ENCODE measurements around the gene BBS9. TPM values are rescaled to one million over a fixed set of nuclear protein-coding genes. Genes with fewer than 3 reads are reported as not detected.

Gene BBS9
- total and polyA plus RNA-seq, 9 of the 15 experiments (the other 6 are each of a cell fraction or from before 2014, with no cell fraction given): 0.77 to 3.3 (median 2.4) TPM

- TF ChIP-seq ZC3H8 (IDR thresholded peaks at IDR 0.05): no peak
- TF ChIP-seq ARID3A (IDR thresholded peaks at IDR 0.05; ENCODE audit: borderline replicate concordance, low read depth, low read length): no peak
- no peak for TF ChIP-seq ZNF511 (CRISPR knock-in tag; IDR thresholded peaks at IDR 0.05)
- TF ChIP-seq PHF21A (IDR thresholded peaks at IDR 0.05; ENCODE audit: borderline replicate concordance, low read depth): no peak
- no peak for TF ChIP-seq MEF2A (IDR thresholded peaks at IDR 0.05; ENCODE audit: control insufficient read depth, low read depth, low read length)
- no peak for TF ChIP-seq MNT (conservative IDR thresholded peaks at IDR 0.05)
Observed at GRCh38 chr7:33645104-33645503, 515.7 kb downstream of the BBS9 start (continued).

GRCh38 chr7:33646166-33646565 is 516.8 kb downstream of the BBS9 start:
- Histone ChIP-seq H3K9me3 (replicated peaks; ENCODE audit: control insufficient read depth, insufficient read depth, low read depth, low read length) (no peaks in the 10 kb centered on the region), H3K27me3 (ENCODE audit: control insufficient read depth in 2 of 2, insufficient read depth in 2 of 2, low read length in 2 of 2) (no peaks in the 10 kb centered on the region), H4K20me1 (replicated peaks; ENCODE audit: control insufficient read depth, insufficient read depth, low read length) (no peaks in the 10 kb centered on the region), H3K36me3 (ENCODE audit: control insufficient read depth, insufficient read depth, low read length) (no peaks in the 10 kb centered on the region), H3K4me2 (ENCODE audit: insufficient read depth, low read length) (no peak overlapping the region), H3K9me1 (ENCODE audit: control insufficient read depth, insufficient read depth, low read length) (no peaks in the 10 kb centered on the region), H3K4me1 (replicated peaks in 1 of 2; ENCODE audit: control insufficient read depth in 2 of 2, insufficient read depth in 2 of 2, low read length in 2 of 2) (no peaks in the 10 kb centered on the region), H2AFZ (ENCODE audit: low read depth, low read length) (no peak overlapping the region), H3K9ac (ENCODE audit: insufficient read depth in 1 of 2, low read depth in 2 of 2, low read length in 2 of 2) (no peak overlapping the region), H3K27ac (ENCODE audit: extremely low read depth, low read depth, low read length) (no peak overlapping the region), H3K4me3 (no peak overlapping the region), H3K79me2 (ENCODE audit: control insufficient read depth, insufficient read depth, low read length) (no peaks in the 10 kb centered on the region)
- 0% methylated on average over 3 of the region's 3 CpGs for WGBS (ENCODE audit: insufficient coverage, low coverage, missing lambda C conversion rate)
- intact Hi-C loops (cut with micrococcal nuclease): no loop called here
- no peak for DNase-seq (ENCODE audit: extremely low read depth in 1 of 4, low spot score in 3 of 4)
- ChIA-PET POLR2A (interaction anchor here (0.6 kb wide), 1 partner anchor 1788 kb away, joined by 3 read pairs; no protein-coding TSS in a partner anchor), CTCF (ENCODE audit: low intra/inter-chr PET ratio) (no interaction called here)
- in situ Hi-C loops (cut with MboI): no loop called here
- no peak for FAIRE-seq
- BruUV-seq (replicated peaks): no TSS peak
- no peak for ATAC-seq
- no peak for TF ChIP-seq CREM (IDR thresholded peaks at IDR 0.05; ENCODE audit: low read depth)
- no peak for TF ChIP-seq ZNF584 (CRISPR knock-in tag; IDR thresholded peaks at IDR 0.05; ENCODE audit: low read depth)
- TF ChIP-seq MED1 (CRISPR knock-in tag; IDR thresholded peaks at IDR 0.05; ENCODE audit: borderline replicate concordance): no peak
- no peak for TF ChIP-seq ZNF696 (CRISPR knock-in tag; conservative IDR thresholded peaks at IDR 0.05)
- TF ChIP-seq ZC3H8 (IDR thresholded peaks at IDR 0.05): no peak
- no peak for TF ChIP-seq GATAD2B (IDR thresholded peaks at IDR 0.05; ENCODE audit: borderline replicate concordance)
- TF ChIP-seq SOX6 (IDR thresholded peaks at IDR 0.05): no peak
- TF ChIP-seq ETV5 (CRISPR knock-in tag; IDR thresholded peaks at IDR 0.05; ENCODE audit: low read depth): no peak
- no peak for TF ChIP-seq SMAD1 (IDR thresholded peaks at IDR 0.05; ENCODE audit: low read depth, low read length, partially characterized antibody)
- TF ChIP-seq HDAC3 (IDR thresholded peaks at IDR 0.05; ENCODE audit: borderline replicate concordance, partially characterized antibody): no peak
- no peak for TF ChIP-seq MAZ (CRISPR knock-in tag; conservative IDR thresholded peaks at IDR 0.05 in 1 of 2, IDR thresholded peaks at IDR 0.05 in 1 of 2)
- no peak for TF ChIP-seq MTA2 (IDR thresholded peaks at IDR 0.05; ENCODE audit: low read depth)
- TF ChIP-seq DMBX1 (CRISPR knock-in tag; IDR thresholded peaks at IDR 0.05; ENCODE audit: borderline replicate concordance): no peak

All from K562 (cell line).